WI38 (cell line): ENCODE results near the gene NEURL1B.

ENCODE experiments used
- H3K4me3 ChIP-seq: 2 replicates; pipeline ENCODE4 v1.5.1; 2011; ENCODE audit warnings: low read depth, mild to moderate bottlenecking, control low read depth, low read length
- CTCF ChIP-seq: IDR thresholded peaks from 2 replicates; pipeline ENCODE4 v1.5.1; 2012; ENCODE audit warnings: low read depth, mild to moderate bottlenecking, control low read depth, low read length

NEURL1B gene

GRCh38 chr5:172721455-172722326 is 80.6 kb downstream of the NEURL1B start:
- no peak overlapping the region for H3K4me3 ChIP-seq
- TF ChIP-seq CTCF, result no peak

- no peak for TF ChIP-seq CTCF
- H3K4me3 ChIP-seq, result no peak overlapping the region
Observed at GRCh38 chr5:172722327-172722815, 81.3 kb downstream of the NEURL1B start.

DNA sequence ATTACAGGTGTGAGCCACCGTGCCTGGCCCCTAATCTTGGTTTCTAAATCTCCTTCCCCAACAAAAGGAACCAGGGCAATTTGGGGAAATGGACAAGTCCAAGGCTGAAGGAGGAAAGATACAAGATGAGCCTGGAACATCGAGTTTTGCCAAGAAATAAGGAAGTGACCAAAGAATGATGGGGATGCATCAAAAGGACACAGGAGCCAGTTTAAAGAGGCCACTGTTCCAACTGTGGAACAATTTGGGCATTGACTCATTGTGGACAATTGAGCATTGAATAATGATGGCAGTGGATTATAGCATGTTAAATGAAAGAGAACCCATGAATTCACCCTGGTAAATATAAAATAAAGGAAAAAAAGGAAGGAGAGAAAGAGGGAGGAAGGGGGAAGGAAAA is 82.4 kb downstream of the NEURL1B start:
- H3K4me3 ChIP-seq, result no peak overlapping the region
- no peak for TF ChIP-seq CTCF

GRCh38 chr5:172724242-172725183 is 83.5 kb downstream of the NEURL1B start:
- no peak overlapping the region for H3K4me3 ChIP-seq
- no peak for TF ChIP-seq CTCF

DNA sequence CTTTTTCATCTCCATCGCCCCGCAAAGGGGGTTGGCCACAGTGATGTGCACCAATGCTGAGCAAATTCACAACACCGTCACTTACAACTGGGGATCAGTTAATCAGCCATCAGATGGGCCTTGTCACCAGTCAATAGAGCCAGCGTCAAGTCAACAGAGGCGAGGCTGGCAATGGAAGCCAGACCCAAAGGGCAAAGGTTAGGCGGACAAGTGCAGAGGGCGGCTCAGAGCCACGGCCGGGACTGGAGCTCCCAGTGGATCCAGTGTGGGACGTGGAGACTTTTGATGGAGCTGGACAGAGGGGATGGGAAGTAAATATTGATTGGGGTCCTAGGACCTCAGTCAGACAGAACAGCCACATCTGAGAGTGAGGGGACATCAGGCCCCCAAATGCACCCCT is 84.2 kb downstream of the NEURL1B start:
- H3K4me3 ChIP-seq, result no peak overlapping the region
- TF ChIP-seq CTCF, result no peak

- no peak for TF ChIP-seq CTCF
- H3K4me3 ChIP-seq, result no peak overlapping the region
Observed at GRCh38 chr5:172725785-172726184, 84.7 kb downstream of the NEURL1B start.
